Putamen (tissue), 1 donor: ENCODE results near the gene INTS11.

Source experiments
- DNase-seq: peaks from one replicate; pipeline ENCODE4 v3.0.0-alpha.2; 2016; ENCODE audit warnings: low spot score

Gene INTS11

DNA sequence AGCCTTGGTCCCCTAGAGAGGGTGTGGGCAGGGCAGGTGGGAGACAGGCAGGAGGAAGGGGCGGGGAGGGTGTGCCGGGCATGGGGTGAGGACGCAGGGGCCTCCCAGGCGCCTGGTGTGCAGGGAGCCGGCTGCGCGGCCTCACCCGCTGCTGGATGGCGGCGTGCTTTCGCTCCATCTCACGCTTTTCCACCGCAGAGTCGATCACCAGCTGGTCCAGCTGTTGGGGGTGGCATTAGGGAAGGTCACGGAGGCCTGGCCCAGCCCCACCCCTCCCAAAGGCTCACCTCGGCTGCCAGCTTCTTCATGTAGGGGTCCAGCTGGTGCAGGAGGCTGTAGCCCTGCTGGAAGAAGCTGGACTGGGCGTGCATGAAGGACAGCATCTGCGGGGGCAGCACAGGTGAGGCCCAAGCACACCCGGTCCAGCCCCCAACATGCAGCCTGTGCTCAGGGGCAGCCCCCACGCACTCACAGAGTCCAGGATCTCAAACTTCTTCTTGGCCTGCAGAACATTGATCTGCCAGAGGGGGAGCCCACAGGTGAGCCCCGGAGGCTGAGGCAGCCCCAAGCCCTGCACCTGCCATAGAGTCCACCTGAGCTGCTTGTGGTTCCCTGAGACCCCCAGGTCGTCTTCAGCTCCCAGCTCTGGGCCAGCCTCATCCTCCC is 24.6 kb downstream of the INTS11 start:
- DNase-seq = no peak

- peak; percentile 95 for DNase-seq
Observed at GRCh38 chr1:1298861-1299685, 25.4 kb downstream of the INTS11 start.

- DNase-seq = no peak
Observed at GRCh38 chr1:1297802-1298424, 26.5 kb downstream of the INTS11 start.

DNA sequence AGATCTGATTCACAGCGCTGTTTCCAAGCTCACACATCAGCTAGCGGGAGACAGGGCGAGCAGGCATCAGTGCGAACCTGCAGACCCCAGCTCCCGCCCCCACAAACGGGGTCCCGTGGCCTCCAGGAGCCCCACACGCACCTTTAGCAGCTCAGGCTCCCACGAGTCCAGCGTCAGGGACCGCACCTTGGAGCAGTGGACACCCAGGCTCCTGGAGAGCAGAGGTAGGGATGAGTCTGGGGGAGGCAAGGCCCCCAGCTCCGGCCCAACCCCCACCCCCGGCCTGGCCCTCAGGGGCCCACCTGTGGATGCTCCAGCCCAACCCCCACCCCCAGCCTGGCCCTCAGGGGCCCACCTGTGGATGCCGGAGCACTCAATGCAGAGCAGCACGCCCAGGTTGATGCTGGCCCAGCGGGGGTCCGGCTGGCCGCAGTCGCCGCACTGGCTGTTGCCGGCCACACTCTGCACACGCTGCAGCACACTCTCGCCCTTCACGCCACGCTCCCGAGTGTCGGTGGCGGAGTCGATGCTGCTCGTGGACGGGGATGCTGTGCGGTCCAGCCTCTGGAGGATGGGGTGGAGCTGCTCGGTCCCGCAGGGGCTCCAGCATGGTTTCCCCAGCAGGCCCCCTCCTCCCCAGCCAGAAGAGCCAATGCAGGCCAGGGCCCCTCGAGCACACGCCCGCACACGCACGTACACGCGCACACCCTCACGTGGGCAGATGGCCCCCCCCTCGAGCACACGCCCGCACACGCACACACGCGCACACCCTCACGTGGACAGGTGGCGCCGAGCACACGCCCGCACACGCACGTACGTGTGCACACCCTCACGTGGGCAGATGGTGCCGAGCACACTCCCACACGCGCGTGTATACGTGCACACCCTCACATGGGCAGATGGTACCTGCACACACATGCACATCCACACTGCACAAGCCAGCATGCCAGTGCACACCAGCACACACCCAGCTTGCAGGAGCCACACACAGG is 28.1 kb downstream of the INTS11 start:
- no peak for DNase-seq

GRCh38 chr1:1295154-1295923 is 29.1 kb downstream of the INTS11 start:
- DNase-seq = no peak

GRCh38 chr1:1294250-1294890 is 30.1 kb downstream of the INTS11 start:
- DNase-seq = no peak

GRCh38 chr1:1293263-1294249 is 30.9 kb downstream of the INTS11 start:
- no peak for DNase-seq

DNA sequence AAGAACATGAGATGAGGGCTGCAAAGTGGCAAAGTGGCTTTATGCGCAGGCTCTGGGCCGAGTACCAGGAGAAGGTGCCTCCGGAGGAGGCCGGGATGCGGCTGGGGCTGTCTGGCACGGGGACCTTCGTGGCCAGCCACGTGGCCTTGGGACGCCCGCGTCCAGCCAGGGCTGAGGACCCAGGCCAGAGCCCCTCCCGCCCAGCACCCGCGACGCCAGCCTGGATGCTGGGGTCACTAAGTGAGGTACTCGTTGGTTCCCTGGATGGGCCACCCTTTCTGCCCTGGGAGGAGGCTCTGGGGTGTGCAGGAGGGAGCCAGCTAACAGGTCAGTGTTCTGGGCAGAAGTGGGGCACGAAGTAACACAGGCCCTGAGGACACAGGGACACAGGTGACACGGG is 31.6 kb downstream of the INTS11 start:
- no peak for DNase-seq

GRCh38 chr1:1292442-1292779 is 32.0 kb downstream of the INTS11 start:
- DNase-seq = no peak

DNA sequence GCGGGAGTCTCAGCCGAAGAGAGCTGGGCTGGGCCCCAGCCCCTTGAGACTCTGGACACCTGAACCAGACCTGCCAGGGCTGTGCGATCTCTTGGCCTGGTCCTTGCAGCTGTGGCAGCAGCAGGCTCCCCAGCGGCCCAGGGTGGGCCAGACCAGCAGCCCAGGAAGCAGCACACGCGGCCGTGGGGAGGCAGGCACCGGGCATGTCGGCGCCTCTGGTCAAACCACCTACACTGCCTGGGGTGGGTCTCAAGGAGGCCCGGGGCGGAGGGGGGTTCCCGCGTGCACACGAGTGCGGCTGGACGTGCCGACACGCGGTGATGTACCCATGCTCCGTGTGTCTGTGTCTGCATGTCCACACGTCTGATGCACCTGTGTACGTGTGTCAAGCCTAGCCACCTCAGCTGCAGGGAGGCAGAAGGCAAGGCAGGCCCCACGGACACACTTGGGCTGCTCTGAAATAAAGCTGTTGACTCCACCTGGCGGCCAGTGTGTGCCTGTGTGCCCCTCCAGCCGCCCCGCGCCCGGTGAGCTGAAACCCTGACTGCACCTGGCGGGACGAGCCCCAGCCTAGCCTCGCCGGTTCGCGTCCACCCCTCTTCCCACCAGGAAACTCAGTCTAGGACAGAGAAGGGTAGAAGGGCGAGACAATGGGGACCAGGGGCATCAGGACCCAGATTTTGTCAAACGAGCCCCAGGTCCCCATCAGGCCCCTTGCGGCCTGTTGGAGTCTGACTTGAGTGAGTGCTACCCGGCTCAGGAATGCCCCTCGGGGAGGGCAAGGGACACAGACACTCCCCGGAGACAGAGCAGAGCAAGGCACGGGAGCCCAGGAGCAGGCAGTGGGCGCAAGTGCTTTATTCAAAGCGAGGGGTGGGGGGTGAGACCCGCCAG is 32.7 kb downstream of the INTS11 start:
- DNase-seq = no peak

DNA sequence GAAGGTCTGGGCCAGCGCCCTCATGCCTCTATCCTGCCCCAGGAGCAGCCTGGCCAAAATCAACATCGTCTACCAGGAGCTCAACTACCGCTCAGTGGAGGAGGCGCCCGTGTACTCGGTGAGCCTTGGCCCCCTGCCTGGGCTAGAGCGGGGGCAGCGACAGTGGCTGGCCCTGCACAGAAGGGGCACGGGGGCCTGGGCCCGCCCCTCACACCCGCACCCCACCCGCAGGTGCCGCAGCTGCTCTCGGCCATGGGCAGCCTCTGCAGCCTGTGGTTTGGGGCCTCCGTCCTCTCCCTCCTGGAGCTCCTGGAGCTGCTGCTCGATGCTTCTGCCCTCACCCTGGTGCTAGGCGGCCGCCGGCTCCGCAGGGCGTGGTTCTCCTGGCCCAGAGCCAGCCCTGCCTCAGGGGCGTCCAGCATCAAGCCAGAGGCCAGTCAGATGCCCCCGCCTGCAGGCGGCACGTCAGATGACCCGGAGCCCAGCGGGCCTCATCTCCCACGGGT is 33.4 kb downstream of the INTS11 start:
- DNase-seq = no peak

- DNase-seq = no peak
Observed at GRCh38 chr1:1290238-1290731, 34.2 kb downstream of the INTS11 start.

DNA sequence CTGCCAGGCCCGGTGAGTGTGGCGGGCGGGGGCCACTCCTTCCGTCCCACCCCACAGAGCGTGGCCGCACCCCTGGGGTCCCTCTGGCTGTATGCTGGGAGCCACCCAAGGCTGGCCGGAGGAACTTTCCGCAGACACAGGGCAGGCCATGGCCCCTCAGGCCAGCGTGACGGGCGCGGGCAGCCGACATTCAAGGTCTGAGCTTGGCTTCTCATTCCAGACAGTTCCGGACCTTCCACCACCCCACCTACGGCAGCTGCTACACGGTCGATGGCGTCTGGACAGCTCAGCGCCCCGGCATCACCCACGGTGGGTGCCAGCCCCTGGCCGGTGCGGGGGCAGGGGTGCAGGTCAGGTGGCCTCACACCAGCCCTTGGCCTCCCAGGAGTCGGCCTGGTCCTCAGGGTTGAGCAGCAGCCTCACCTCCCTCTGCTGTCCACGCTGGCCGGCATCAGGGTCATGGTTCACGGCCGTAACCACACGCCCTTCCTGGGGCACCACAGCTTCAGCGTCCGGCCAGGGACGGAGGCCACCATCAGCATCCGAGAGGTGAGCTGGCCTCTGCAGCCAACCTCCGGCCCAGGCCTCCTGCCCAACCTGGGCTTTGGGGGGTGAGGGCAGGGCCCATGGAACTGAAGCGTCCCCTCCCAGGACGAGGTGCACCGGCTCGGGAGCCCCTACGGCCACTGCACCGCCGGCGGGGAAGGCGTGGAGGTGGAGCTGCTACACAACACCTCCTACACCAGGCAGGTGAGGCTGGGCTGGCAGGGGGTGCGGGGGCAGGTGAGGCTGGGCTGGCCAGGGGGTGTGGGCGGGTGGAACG is 37.0 kb downstream of the INTS11 start:
- DNase-seq = no peak

DNA sequence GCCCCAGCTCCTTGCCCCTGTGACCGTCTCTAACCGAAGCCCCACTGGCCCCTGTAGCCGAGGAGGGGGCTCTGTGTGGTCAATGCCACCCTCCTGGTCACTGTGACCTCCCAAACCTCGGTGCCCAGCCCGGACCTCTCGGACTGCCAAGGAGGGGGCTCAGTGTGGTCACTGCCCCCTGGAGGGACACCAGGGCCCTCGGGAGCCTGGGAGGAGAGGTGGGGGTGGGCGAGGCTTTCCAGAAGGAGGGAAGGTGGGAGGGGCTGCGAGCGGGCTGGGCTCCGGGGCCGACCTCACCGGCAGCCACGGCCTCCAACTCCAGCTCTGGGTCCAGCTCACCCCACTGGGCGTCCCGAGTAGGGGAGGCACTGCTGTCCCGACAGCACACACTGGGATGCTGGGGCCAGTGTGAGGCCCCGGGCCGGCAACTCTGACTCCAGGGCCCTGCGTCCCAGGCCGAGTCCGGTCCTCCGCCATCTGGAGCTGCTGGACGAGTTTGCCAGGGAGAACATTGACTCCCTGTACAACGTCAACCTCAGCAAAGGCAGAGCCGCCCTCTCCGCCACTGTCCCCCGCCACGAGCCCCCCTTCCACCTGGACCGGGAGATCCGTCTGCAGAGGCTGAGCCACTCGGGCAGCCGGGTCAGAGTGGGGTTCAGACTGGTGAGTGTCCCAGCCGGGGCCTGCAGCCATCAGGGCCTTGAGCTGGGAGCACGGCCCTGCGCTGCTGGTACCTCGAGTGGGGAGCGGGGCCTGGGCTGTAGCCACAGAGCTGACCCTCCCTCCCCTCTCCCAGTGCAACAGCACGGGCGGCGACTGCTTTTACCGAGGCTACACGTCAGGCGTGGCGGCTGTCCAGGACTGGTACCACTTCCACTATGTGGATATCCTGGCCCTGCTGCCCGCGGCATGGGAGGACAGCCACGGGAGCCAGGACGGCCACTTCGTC is 37.9 kb downstream of the INTS11 start:
- no peak for DNase-seq

DNA sequence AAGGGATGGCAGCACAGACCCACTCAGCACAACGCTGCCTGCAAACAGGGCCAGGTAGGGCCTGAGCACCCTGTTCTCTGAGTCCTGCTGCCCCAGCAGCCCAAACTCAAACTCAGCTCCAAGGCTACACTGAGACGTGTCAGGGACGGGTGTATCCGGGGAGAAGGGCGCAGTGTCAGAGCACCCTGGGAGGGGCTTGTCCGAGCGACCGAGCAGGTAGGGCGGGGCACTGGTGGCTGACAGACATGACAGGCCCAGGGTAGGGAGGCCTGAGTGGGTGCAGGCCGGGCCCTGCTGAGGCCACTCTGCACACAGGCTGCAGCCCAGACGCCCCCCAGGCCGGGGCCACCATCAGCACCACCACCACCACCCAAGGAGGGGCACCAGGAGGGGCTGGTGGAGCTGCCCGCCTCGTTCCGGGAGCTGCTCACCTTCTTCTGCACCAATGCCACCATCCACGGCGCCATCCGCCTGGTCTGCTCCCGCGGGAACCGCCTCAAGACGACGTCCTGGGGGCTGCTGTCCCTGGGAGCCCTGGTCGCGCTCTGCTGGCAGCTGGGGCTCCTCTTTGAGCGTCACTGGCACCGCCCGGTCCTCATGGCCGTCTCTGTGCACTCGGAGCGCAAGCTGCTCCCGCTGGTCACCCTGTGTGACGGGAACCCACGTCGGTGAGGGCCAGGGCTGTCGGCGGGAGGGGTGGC is 38.7 kb downstream of the INTS11 start:
- DNase-seq = no peak
